NCI-H748 (cell line): ENCODE data around the gene TMEM255B.
"Not testable (repeated sequence)": the region's sequence is repeated elsewhere in the genome, so short reads cannot be mapped to it uniquely, and the experiment has no call there.

ENCODE experiments used
- DNase-seq: peaks from one replicate; lab custom pipeline; 2025; ENCODE audit not compliant: unreplicated experiment; lab: John Stamatoyannopoulos, UW

The TMEM255B gene

DNA sequence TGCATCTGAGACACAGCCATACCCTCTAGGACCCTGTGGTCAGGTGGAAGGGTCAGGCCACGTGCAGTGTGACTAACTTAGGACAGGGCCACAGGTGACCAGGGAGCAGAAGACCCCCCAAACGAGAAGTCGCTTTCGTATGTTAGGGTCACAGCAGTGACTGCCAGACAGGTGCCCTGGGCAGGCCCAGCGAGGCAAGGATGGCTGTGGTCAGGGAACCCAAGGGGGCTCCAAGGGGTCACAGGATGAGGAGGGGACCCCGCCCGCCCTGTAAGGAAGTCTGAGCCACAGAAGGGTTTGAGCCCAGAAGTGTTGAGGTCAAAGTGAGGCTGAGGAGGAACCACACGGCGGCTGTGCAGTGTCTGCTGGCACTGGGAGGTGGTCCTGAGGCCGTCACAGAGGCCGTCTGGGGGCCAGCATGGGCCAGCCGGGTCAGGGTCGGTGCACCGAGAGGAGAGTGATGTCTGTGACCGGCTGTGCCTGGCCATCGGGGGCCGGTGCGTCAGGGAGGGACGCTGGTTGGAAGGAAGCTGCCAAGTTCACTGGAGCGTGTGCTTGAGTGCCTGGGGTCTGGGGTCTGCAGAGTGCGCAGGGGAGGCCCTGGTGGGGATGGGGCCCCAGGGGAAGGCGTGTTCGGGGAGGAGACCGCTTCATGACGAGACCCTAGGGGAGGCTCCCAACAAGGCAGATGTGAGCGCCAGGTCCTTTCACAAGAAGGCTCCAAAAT is 24.8 kb upstream of the TMEM255B start:
- no peak for DNase-seq

DNA sequence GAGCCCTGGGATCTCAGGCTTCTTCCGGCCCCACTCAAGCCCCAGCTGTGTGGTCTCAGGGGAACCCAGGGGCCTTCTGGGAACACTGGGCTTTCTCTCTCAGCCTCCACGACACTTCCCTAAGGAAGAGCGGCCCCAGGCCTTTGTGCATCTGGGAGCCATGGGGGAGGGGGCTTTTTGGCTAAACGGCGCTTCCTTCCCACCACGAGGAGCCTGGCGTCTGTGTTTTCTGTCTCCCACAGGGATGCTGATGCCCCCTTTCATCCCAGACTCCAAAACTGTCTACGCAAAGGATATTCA is 24.2 kb upstream of the TMEM255B start:
- no peak for DNase-seq

DNA sequence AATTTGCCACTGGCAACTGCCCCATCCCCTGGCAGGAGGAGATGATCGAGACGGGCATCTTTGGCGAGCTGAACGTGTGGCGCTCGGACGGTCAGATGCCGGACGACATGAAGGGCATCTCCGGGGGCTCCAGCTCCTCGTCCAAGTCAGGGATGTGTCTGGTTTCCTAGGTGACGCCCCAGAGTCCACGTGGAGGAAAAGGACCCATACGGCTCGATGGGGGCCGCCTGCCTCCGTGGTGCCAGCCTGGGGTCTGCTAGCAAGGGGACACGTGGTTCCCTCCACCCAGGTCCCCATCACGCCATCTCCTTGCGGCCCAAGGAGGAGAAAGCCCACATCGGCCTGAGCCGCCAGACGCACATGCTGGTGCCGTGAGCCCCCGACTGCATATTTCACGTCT is 23.8 kb upstream of the TMEM255B start:
- DNase-seq: no peak

DNA sequence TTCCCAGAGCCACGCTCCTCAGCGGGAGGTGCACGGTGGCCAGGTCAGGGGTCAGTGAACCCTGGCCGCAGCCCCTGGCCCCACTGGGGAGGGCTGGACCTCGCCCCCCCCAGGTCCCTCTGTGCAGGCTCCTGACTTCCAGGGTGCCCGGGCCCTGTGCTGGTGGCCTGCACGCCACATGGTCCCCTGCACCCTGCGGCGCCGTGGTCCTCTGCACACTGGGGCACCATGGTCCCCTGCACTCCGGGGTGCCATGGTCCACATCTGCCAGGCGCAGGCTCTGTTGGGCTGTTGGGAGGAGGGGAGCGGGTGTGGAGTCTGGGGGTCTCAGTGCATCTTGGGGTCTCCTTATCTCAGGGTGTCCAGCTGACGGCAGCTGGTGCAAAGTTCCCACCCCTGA is 23.3 kb upstream of the TMEM255B start:
- DNase-seq: no peak

DNA sequence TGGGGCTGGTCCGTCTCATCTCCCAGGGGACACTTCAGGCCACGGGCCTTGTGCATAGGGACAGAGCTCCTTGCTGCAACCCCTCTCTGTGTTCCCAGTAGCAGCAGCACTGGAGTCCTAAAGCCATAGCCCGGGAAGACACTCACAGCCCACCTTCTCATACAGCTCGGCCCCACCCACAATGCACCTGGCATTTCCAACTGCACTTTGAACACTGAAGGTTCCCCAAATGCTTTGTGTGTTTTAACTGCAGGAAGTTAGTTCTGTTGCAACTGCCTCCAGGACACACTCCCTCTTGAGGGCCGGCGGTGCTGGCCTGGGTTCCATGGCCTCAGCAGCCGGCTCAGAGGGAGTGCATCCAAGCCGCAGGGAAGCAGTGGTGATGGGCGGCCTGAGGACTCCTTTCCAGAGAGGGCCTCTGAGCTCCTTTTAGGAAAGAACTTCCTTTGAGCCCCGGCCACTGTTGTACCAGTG is 22.7 kb upstream of the TMEM255B start:
- no peak for DNase-seq

DNA sequence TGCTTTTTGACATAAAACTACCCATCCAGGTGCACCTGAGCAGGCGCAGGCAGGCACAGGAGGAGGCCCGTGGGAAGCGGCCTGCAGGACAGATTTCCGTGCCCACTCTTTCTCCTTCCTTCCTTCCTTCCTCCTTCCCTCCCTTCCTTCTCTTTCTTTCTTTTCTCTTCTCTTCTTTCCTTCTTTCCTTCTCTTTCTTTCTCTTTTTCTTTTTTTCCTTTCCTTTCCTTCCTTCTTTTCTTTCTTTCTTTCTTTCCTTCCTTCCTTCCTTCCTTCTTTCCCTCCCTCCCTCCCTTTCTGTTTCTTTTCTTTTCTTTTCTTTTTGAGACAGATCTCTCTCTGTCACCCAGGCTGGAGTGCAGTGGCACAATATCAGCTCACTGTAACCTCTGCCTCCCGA is 21.2 kb upstream of the TMEM255B start:
- DNase-seq: no peak

DNA sequence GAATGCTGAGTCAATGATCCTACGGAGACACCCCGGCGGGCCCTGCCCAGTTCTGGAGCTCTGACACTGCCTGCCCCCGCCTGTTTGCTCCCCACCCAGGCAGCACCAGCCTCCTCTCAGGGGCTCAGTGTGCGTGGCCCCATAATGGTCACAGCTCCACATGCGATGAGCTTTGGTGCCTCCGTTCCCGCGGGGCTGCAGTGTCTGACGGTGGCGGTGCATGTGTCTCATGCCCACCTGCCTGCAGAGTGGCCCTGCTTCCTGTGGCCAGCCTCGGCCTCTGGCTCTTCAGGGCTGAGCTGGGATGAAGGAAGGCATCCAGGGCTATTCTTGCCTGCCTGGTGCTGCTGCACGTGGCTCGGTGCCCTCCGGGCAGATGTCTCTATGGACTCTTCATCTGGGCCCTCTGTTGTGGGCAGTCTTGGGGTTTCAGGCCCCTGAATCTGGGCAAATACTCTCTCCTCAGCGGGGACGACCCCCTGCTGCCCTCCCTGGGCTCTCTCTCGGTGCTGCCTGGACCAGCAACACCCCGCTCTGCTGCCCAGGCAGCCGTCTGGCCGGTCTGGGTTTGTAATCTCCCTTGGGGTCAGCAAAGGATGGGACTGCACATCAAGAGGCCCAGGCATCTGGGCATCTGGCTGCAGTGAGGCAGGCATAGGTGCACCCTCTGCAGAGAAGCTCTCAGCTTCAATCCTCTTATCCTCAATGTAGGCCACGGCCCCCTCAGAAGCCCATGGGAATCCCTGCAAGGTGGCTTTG is 19.3 kb upstream of the TMEM255B start:
- DNase-seq: no peak

DNA sequence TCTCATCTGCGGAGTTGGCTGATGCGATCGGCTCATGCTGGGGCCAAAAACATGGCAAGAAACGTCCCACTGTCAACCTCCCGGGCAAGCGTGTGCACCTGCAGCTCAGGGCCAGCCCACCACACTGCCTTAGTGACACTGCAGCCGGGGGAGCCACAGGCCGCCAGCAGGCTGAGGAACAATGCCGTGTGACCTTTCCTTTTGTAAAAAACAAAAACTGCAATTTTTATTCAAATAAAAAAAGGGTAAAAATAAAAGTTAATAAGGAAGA is 18.8 kb upstream of the TMEM255B start:
- DNase-seq: no peak

DNA sequence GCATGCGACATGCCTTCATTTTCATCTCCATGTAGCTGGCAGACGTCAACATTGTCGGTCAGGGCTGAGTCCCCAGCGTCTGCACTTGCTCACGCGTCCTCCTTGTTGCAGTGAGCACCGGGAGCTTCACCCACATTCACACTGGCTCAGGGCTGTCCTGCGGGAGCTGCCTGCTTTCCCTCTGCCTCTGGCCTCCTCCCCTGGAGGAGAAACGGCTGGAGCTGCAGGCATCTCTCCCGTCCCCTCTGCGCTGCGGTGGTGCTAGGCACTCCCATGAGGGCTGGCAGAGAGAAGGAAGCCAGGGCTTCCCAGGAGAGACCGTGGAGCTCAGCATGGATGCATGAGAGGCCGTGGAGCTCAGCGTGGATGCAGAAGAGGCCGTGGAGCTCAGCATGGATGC is 18.4 kb upstream of the TMEM255B start:
- DNase-seq: no peak

DNA sequence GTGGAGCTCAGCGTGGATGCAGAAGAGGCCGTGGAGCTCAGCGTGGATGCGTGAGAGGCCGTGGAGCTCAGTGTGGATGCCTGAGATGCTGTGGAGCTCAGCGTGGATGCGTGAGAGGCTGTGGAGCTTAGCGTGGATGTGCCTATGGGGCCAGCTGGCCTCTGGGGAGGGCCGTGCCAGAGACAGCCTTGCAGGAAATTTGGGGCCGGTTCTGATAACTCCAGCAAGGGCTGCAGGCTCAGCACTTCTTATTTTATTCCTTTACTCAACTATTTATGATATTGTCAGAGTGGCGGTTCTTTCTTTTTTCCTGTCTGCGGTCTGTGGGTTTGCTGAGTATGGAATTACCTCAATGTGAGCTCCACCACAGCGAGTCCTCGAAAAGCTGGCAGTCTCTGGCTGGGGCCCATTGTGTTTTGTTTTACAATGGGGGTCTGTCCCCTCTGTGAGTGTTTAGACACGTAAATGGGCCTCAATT is 17.8 kb upstream of the TMEM255B start:
- no peak for DNase-seq

DNA sequence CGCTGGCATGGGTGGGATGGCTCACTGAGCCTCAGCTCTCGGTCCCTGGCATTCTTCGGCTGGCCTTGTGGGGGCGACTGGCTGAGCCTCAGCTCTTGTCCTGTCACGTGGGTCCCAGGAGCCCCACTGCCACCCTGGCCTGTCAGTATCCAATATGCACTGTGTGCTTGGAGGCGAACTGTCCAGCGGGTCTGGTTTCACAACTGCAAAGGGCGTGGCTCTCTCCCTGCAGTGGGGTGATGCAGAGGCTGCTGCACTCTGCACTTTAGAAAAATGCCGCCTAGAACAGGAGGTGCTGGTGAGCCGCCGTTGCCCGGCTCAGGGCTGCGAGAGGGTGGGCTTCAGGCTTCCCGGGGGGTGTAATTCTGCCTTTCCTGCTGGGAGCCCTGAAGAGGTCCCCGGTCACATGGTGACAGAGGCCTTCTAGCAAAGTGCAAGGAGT is 17.0 kb upstream of the TMEM255B start:
- DNase-seq: peak; percentile 86

DNA sequence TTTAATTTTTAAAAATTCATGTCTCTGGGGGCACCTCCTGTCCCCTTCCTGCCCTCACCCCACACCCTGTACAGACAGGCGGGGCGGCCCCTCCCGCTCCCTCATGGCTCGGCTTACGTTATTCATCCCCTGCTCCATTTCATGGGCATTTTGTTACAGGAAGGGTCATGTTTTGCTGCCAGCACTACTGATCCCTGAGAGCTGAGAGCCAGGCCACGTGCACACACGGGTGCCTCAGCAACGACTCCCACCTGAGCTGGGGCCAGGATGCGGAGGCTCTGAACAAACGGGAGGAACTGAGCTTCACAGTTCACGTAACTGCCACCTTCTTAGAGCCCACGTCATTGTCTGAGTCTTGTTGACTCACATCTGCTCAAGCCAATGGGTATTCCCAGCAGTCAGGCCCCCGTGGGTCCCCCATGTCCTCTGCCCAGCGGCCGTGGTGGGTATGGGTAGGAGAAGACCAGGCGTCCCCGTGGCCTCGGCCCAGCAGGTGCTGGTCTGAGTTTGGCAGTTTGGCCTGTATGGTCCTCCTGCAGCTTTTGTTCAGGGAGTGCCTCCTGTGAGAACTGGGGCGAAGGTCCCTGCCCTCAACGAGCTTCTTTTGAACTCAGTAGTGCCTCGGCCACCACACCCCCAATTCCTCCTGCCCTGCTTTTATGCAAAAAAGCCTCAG is 16.4 kb upstream of the TMEM255B start:
- no peak for DNase-seq

DNA sequence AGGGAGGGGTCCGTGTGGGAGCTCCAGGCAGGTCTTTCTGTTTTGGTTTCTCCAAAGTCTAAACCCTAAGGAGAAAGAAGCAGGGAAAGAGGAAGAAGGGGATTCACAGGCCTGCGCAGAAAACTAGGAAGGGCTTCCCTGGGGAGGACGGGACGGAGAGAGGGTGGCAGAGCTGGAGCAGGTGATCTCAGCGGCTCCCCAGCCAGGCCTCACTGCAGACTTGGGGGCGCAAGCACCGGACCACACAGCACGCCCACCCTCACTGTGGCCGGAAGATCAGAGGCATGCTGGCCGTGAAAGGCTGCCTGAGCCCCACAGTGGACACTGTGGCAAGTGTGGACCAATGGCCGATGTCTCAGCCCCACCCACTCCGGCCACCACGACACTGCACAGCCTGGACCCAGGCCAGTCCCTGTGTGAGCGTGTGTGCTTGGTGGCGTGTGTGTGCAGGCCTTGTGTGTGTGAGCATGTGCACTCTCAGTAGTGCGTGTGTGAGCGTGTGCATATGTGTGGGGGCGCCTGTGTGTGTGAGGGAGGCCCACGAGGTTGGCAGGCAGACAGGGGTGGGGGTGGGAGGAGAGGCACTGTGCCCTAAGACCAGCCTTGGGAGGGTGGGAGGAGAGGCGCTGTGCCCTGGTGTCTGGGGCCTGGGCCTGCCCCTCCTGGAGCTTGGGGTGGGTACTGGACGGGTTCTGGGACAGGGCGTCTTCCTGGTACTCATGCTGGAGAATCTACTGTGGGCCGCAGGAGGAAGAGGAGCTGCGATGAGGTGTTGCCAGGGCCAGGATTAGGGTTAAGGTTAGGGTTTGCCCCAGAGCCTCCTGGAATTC is 15.4 kb upstream of the TMEM255B start:
- DNase-seq: no peak

DNA sequence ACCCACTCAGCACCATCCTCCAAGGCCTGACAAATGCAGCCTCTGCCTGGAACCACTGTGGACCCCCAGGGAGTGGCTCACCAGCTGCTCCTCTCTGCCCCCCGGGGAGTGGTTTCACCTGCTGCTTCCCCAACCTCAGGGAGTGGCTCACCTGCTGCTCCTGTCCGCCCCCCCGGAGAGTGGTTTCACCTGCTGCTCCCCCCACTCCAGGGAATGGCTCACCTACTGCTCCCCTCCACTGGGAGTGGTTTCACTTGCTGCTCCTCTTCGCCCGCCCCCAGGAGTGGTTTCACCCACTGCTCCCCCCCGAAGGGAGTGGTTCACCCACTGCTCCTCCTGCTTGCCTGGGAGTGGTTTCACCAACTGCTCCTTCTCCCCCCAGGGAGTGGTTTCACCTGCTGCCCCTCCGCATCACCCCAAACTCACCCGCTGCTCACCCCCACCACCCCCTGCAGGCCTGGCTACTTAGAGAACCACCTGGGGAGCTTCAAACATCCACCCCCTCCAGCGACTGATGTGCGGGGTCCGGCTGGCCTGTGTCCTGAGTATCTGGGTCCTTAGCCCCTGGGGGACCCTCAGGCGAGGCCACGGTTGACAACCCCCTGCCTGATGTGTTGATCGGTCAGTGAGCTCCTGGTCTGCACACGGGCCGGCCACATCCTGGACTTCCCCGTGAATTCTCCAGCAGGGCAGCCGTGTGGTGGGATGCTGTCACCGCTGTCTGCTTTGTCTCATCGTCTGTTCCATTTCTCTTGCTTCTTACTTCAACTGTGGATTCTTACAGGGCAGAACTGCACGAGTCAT is 14.6 kb upstream of the TMEM255B start:
- DNase-seq: no peak

DNA sequence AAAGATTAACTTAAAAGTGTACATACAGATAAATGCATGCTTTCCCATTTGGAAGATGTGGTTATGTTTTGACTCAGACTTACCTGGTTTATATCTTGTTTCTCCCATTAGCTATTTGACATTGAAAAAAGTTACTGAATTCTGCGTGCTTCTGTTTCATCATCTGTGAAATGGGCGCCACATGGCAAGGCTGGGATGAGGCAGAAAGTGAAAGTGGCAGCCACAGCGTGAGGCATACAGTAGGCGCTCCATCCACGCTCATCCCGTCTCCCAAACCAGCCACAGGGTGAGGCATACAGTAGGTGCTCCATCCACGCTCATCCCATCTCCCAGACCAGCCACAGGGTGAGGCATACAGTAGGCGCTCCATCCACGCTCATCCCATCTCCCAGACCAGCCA is 14.0 kb upstream of the TMEM255B start:
- no peak for DNase-seq

DNA sequence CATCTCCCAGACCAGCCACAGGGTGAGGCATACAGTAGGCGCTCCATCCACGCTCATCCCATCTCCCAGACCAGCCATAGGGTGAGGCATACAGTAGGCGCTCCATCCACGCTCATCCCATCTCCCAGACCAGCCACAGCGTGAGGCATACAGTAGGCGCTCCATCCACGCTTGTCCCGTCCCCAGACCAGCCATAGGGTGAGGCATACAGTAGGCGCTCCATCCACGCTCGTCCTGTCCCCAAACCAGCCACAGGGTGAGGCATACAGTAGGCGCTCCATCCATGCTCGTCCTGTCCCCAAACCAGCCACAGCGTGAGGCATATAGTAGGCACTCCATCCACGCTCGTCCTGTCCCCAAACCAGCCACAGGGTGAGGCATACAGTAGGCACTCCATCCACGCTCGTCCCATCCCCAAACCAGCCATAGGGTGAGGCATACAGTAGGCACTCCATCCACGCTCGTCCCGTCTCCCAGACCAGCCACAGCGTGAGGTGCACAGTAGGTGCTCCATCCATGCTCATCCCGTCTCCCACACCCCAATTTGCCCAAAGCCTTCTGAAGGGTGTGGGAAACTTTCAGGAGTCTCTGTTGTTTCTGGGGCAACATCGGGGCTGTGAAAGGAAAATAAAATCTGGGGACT is 13.4 kb upstream of the TMEM255B start:
- DNase-seq: not testable (repeated sequence)

DNA sequence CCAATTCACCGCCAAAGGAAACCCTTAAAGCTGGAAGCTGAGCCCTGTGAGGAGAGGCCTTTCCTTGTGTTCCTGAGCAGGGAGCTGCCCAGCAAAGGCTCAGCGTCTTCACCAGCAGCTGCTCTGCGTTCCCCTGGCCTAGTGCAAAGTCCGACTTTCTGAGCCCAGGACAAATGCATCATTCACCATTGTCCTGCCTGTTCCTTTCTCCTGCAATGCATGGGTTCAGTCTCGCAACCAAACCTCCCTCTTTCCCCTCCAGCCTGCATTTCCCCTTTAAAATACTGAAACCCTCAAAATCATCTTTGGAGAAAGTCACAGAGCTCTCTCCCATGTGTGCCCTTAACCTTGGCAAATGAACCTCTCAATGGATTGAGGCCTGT is 12.9 kb upstream of the TMEM255B start:
- no peak for DNase-seq

DNA sequence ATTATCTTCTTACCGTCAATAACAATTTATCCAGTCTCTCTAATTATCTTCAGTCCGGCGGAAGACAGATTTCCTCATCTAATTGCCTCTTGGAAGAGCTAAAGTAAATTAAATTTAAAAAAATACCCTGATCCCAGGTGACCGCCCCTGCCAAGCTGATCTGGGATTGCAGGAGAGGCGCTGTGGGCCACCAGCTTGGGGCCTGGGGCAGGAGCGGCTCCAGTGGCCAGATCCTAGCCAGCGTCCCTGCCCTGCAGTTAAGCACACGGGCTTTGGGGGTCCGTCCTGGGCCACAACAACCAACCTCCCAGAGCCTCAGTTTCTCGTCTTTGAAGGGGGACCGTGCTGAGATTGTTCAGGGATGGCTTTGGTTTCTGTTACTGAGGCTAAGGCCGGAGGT is 12.4 kb upstream of the TMEM255B start:
- peak; percentile 21 for DNase-seq

DNA sequence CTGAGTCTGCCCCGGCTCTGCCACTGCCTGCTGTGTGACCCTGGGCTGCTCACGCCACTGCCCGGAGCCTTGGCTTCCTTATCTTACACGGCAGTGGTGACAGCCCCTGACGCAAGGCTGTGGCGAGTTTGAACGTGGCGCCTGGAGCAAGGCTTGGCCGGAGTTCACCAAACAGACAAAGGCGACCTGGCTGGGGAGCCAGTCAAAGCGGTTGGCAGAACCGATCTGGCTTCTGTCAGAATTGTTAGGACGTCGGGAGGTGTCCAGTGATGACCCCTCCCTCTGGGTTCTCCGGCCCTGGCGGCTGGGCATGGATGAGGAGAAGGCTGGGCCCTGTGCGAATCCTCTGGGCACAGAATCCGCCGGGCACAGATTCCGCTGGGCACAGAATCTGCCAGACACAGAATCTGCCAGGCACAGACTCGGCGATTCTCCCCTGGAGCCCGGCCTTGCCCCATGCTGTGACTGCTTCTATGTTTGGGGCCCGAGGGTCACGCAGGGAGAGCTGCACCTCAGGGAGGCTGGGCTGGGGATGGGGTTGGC is 11.7 kb upstream of the TMEM255B start:
- no peak for DNase-seq
